H9 (cell line): ENCODE data around the gene GATA6. TPM values are rescaled to one million over a fixed set of nuclear protein-coding genes. Genes with fewer than 3 reads are reported as not detected.

Experiments
- DNase-seq: peaks from one replicate; pipeline ENCODE4 v3.0.0-alpha.2; 2017
- H2AFZ ChIP-seq: one replicate; pipeline ENCODE4 v1.6.1; 2013; ENCODE audit warnings: mild to moderate bottlenecking, low read length, control low read depth, moderate library complexity
- H2AK5ac ChIP-seq: 2 replicates; pipeline ENCODE4 v1.6.1; 2013; ENCODE audit warnings: low read length, control low read depth, mixed read lengths; ENCODE audit not compliant: insufficient read length
- H2BK120ac ChIP-seq: one replicate; pipeline ENCODE4 v1.6.1; 2013; ENCODE audit warnings: low read depth, mild to moderate bottlenecking, low read length, control low read depth, inconsistent platforms; ENCODE audit not compliant: poor library complexity, severe bottlenecking
- H2BK12ac ChIP-seq: 2 replicates; pipeline ENCODE4 v1.6.1; 2013; ENCODE audit warnings: low read length, control low read depth, mixed read lengths, low read depth; ENCODE audit not compliant: insufficient read length
- H2BK15ac ChIP-seq: 2 replicates; pipeline ENCODE4 v1.6.1; 2013; ENCODE audit warnings: low read depth, low read length, control low read depth
- H2BK20ac ChIP-seq: one replicate; pipeline ENCODE4 v1.6.1; 2013; ENCODE audit warnings: low read depth, mild to moderate bottlenecking, low read length, control low read depth, inconsistent platforms; ENCODE audit not compliant: poor library complexity, severe bottlenecking
- H2BK5ac ChIP-seq: 2 replicates; pipeline ENCODE4 v1.6.1; 2013; ENCODE audit warnings: low read length, control low read depth, mixed read lengths; ENCODE audit not compliant: insufficient read length
- H3K14ac ChIP-seq: 2 replicates; pipeline ENCODE4 v1.6.1; 2013; ENCODE audit warnings: low read length, control low read depth; ENCODE audit not compliant: insufficient read depth
- H3K18ac ChIP-seq: 2 replicates; pipeline ENCODE4 v1.6.1; 2013; ENCODE audit warnings: low read depth, mild to moderate bottlenecking, mixed read lengths, low read length, control low read depth; ENCODE audit not compliant: insufficient read length
- H3K23ac ChIP-seq: 2 replicates; pipeline ENCODE4 v1.6.1; 2013; ENCODE audit warnings: low read length, control low read depth, mixed read lengths, low read depth; ENCODE audit not compliant: insufficient read length
- H3K23me2 ChIP-seq: 2 replicates; pipeline ENCODE4 v1.6.1; 2013; ENCODE audit warnings: low read depth, mild to moderate bottlenecking, mixed read lengths, low read length, control low read depth; ENCODE audit not compliant: insufficient read length, poor library complexity, severe bottlenecking
- H3K27ac ChIP-seq: 2 replicates; pipeline ENCODE4 v1.5.1; 2013; ENCODE audit warnings: low read length, control low read depth, mixed read lengths, low read depth; ENCODE audit not compliant: insufficient read length
- H3K27me3 ChIP-seq: 2 replicates; pipeline ENCODE4 v1.6.1; 2013; ENCODE audit warnings: low read length, control low read depth, inconsistent platforms; ENCODE audit not compliant: insufficient read depth
- H3K4ac ChIP-seq: 2 replicates; pipeline ENCODE4 v1.6.1; 2013; ENCODE audit warnings: low read depth, mild to moderate bottlenecking, control low read depth, inconsistent platforms, low read length, moderate library complexity
- H3K4me1 ChIP-seq: 2 replicates; pipeline ENCODE4 v1.6.1; 2013; ENCODE audit warnings: low read length, control low read depth, inconsistent platforms; ENCODE audit not compliant: insufficient read depth
- H3K4me2 ChIP-seq: 2 replicates; pipeline ENCODE4 v1.6.1; 2013; ENCODE audit warnings: low read length, control low read depth, mixed read lengths; ENCODE audit not compliant: insufficient read length, insufficient read depth
- H3K56ac ChIP-seq: 2 replicates; pipeline ENCODE4 v1.6.1; 2013; ENCODE audit warnings: low read depth, mild to moderate bottlenecking, mixed read lengths, low read length, control low read depth; ENCODE audit not compliant: insufficient read length
- H3K79me1 ChIP-seq: 2 replicates; pipeline ENCODE4 v1.6.1; 2013; ENCODE audit warnings: low read depth, mild to moderate bottlenecking, moderate library complexity, low read length, control low read depth, inconsistent platforms; ENCODE audit not compliant: insufficient read depth, poor library complexity, severe bottlenecking
- H3K79me2 ChIP-seq: 2 replicates; pipeline ENCODE4 v1.6.1; 2013; ENCODE audit warnings: low read length, control low read depth, inconsistent platforms; ENCODE audit not compliant: insufficient read depth
- H3K9ac ChIP-seq: 2 replicates; pipeline ENCODE4 v1.6.1; 2013; ENCODE audit warnings: low read length, control low read depth, mixed read lengths; ENCODE audit not compliant: insufficient read length; ENCODE audit errors: extremely low read depth
- H3K9me3 ChIP-seq: one replicate; pipeline ENCODE4 v1.6.1; 2013; ENCODE audit warnings: low read depth, low read length, inconsistent platforms; ENCODE audit not compliant: control insufficient read depth
- H3T11ph ChIP-seq: one replicate; pipeline ENCODE4 v1.6.1; 2013; ENCODE audit warnings: mild to moderate bottlenecking, low read length, control low read depth, inconsistent platforms
- H4K20me1 ChIP-seq: one replicate; pipeline ENCODE4 v1.6.1; 2013; ENCODE audit not compliant: control insufficient read depth, insufficient read length, insufficient read depth
- H4K5ac ChIP-seq: 2 replicates; pipeline ENCODE4 v1.6.1; 2013; ENCODE audit warnings: low read depth, mild to moderate bottlenecking, mixed read lengths, low read length, control low read depth; ENCODE audit not compliant: insufficient read length
- H4K8ac ChIP-seq: replicated peaks from 2 replicates; pipeline ENCODE4 v1.6.1; 2013; ENCODE audit warnings: low read length, control low read depth, mixed read lengths, low read depth; ENCODE audit not compliant: insufficient read length
- H4K91ac ChIP-seq: 2 replicates; pipeline ENCODE4 v1.6.1; 2013; ENCODE audit warnings: low read depth, mild to moderate bottlenecking, moderate library complexity, mixed read lengths, low read length, control low read depth; ENCODE audit not compliant: insufficient read length
- H3K27ac Mint-ChIP-seq, 3 experiments: 2 replicates in 2 of 3; 3 replicates in 1 of 3; pipeline ENCODE4 v1.8.0; 2020 to 2021; ENCODE audit warnings: mixed read lengths in 3 of 3, mild to moderate bottlenecking in 1 of 3, moderate library complexity in 1 of 3
- H3K27me3 Mint-ChIP-seq: 2 replicates; pipeline ENCODE4 v1.8.0; 2021; ENCODE audit warnings: low read depth, mild to moderate bottlenecking, moderate library complexity, mixed read lengths
- H3K36me3 Mint-ChIP-seq, 3 experiments: 2 replicates in 2 of 3; 3 replicates in 1 of 3; pipeline ENCODE4 v1.8.0; 2020 to 2021; ENCODE audit warnings: low read depth in 3 of 3, mixed read lengths in 3 of 3; ENCODE audit not compliant: insufficient read depth in 1 of 3
- H3K4me1 Mint-ChIP-seq, 2 experiments: 2 replicates each; pipeline ENCODE4 v1.8.0; 2020; ENCODE audit warnings: mixed read lengths in 2 of 2
- H3K4me3 Mint-ChIP-seq, 2 experiments: 2 replicates in 1 of 2; 3 replicates in 1 of 2; pipeline ENCODE4 v1.8.0; 2020 to 2021; ENCODE audit warnings: mild to moderate bottlenecking in 2 of 2, mixed read lengths in 2 of 2, moderate library complexity in 1 of 2
- H3K9me3 Mint-ChIP-seq, 2 experiments: 2 replicates in 1 of 2; 3 replicates in 1 of 2; pipeline ENCODE4 v1.8.0; 2020; ENCODE audit warnings: mild to moderate bottlenecking in 2 of 2, mixed read lengths in 2 of 2, moderate library complexity in 1 of 2
- WGBS: extraction: QIAGEN DNeasy Blood & Tissue Kit; methylation state at CpG from one replicate; pipeline ENCODE4 v1.1.7; 2013; ENCODE audit warnings: missing lambda C conversion rate, low lambda C conversion rate, mixed read lengths; ENCODE audit not compliant: insufficient read length; ENCODE audit errors: extremely low coverage; 5-methylcytosine and 5-hydroxymethylcytosine counted together
- total RNA-seq: library from RNA; stranded (reverse); gene quantifications from 2 replicates; pipeline ENCODE4 v1.2.1, GENCODE V29; 2021
- TF ChIP-seq, protein P1 (sequence below): fragments of 200-600 bp; sonication (generic); conservative IDR thresholded peaks from 3 replicates; pipeline ENCODE4 v1.8.0; 2021; ENCODE audit warnings: antibody characterized with exemption, mild to moderate bottlenecking

The GATA6 gene
- total RNA-seq, 1 experiment from 2014 or later, result not detected

DNA sequence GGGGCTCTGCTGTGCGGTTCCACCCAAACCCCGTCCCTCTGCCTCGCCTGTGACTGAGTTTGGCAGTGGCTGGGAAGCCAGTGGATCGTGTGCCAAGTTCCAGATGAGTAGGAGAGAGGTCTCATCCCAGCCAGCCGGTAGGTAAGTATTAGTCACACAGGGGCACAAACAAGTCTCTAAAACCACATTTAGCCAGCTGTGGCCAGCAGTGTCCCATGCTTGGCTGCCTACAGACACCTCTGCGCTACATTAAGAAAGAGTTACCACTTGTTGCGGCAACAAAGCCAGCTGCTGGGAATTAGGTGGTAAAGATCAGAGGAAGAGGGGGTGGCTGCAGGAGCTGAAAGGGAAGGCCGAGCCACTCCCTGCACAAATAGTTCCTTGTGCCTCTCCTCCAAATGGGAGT lies 81.2 kb downstream of the GATA6 start:
- TF ChIP-seq, protein P1, sequence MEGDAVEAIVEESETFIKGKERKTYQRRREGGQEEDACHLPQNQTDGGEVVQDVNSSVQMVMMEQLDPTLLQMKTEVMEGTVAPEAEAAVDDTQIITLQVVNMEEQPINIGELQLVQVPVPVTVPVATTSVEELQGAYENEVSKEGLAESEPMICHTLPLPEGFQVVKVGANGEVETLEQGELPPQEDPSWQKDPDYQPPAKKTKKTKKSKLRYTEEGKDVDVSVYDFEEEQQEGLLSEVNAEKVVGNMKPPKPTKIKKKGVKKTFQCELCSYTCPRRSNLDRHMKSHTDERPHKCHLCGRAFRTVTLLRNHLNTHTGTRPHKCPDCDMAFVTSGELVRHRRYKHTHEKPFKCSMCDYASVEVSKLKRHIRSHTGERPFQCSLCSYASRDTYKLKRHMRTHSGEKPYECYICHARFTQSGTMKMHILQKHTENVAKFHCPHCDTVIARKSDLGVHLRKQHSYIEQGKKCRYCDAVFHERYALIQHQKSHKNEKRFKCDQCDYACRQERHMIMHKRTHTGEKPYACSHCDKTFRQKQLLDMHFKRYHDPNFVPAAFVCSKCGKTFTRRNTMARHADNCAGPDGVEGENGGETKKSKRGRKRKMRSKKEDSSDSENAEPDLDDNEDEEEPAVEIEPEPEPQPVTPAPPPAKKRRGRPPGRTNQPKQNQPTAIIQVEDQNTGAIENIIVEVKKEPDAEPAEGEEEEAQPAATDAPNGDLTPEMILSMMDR, result no peak
- Histone ChIP-seq H3K27ac (no peak overlapping the region), H4K8ac (no peak overlapping the region), H3K4me1 (no peaks in the 10 kb centered on the region; the same call in 1 of the 2 replicates), H2BK20ac (peak overlapping the region; percentile 14), H3K9me3 (no peaks in the 10 kb centered on the region), H4K91ac (no peak overlapping the region), H2AK5ac (no peak overlapping the region), H3K4ac (no peak overlapping the region), H2BK5ac (no peak overlapping the region), H3K4me2 (no peak overlapping the region), H3K27me3 (no peaks in the 10 kb centered on the region), H3K18ac (no peak overlapping the region), H3K79me2 (no peaks in the 10 kb centered on the region), H2BK120ac (no peak overlapping the region), H3K14ac (peak overlapping the region; percentile 51; the same call in 1 of the 2 replicates), H2BK12ac (no peak overlapping the region), H3K79me1 (no peaks in the 10 kb centered on the region), H3T11ph (no peak overlapping the region), H3K9ac (no peak overlapping the region), H3K23ac (no peak overlapping the region), H3K56ac (no peak overlapping the region), H4K20me1 (no peaks in the 10 kb centered on the region), H2AFZ (no peak overlapping the region), H4K5ac (no peak overlapping the region), H2BK15ac (no peak overlapping the region), H3K23me2 (no peaks in the 10 kb centered on the region)
- Mint-ChIP-seq H3K27me3 (peaks cover 16% of the 10 kb centered on the region), H3K9me3 (no peaks in the 10 kb centered on the region), H3K4me3 (no peak overlapping the region), H3K36me3 (no peaks in the 10 kb centered on the region), H3K4me1 (no peaks in the 10 kb centered on the region), H3K27ac (no peak overlapping the region; a peak in 1 of 7 replicates)
- DNase-seq, result no peak
- no CpG with 5 or more reads among the region's 8 CpGs for WGBS

Other genes with a start within 250 kb of the GATA6 start
- not detected in 2 replicates for gene CTAGE1, start 248.3 kb downstream of the GATA6 start, total RNA-seq